ENCODE results near the gene SCYGR5.
"Not testable (repeated sequence)": the region's sequence is repeated elsewhere in the genome, so short reads cannot be mapped to it uniquely, and the experiment has no call there.

SCYGR5 gene

DNA sequence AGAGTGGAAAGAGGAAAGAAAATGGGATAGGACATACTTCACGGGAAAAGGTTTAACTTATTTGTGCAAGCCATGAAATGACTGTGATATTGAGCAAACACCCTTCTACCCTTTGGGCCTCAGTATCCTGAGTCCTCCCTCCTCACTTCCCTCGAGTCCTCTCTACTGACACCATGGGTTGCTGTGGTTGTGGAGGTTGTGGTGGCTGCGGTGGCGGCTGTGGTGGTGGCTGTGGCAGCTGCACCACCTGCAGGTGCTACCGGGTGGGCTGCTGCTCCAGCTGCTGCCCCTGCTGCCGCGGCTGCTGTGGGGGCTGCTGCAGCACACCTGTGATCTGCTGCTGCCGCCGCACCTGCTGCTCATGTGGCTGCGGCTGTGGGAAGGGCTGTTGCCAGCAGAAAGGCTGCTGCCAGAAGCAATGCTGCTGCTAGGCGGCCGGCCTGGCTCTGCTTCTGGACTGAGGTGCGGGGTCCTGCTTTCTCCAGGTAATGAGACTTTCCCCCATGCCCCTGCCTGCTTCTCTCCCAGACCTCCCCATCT is at the start of gene SCYGR5:
Gene SCYGR5, plus strand, starts transcription at position 174 of the 540 bp plus-strand sequence. Its CDS starts 0 bp downstream, at position 174.
- DNase-seq (ENCODE audit: low read depth in 4 of 4, low spot score in 1 of 4): not testable (repeated sequence)

GRCh38 chr2:227617316-227618230 is 49.0 kb upstream of the SCYGR5 start, which contains the start of gene SCYGR4:
Gene SCYGR4 (plus strand): TSS chr2:227617498. CDS start chr2:227617498, 0 bp downstream.
- DNase-seq (ENCODE audit: low read depth in 4 of 4, low spot score in 1 of 4): no peak

GRCh38 chr2:227623226-227623625 is 43.4 kb upstream of the SCYGR5 start:
- DNase-seq (ENCODE audit: low read depth in 4 of 4, low spot score in 1 of 4): no peak

- DNase-seq (ENCODE audit: low read depth in 4 of 4, low spot score in 1 of 4): no peak
Observed at GRCh38 chr2:227625420-227625819, 41.2 kb upstream of the SCYGR5 start.

DNA sequence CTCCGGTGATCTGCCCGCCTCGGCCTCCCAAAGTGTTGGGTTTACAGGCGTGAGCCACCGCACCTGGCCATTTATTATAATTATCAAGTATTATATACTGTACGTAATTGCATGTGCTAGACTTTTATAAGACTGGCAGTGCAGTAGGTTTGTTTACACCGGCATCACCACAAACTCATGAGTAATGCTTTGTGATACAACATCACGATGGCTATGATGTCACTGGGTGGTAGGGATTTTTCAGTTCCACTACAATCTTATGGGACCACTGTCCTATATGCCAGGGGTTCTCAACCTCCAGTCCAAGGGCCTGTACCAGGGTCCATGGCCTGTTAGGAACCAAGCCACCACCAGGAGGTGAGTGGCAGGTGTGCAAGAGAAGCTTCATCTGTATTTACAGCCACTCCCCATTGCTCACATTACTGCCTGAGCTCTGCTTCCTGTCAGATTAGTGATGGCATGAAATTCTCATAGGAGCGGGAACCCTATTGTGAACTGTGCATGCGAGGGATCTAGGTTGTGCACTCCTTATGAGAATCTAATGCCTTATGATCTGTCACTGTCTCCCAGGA is 39.9 kb upstream of the SCYGR5 start:
- no peak for DNase-seq (ENCODE audit: low read depth in 4 of 4, low spot score in 1 of 4)

- no peak for DNase-seq (ENCODE audit: low read depth in 4 of 4, low spot score in 1 of 4)
Observed at GRCh38 chr2:227627769-227628168, 38.8 kb upstream of the SCYGR5 start.

DNA sequence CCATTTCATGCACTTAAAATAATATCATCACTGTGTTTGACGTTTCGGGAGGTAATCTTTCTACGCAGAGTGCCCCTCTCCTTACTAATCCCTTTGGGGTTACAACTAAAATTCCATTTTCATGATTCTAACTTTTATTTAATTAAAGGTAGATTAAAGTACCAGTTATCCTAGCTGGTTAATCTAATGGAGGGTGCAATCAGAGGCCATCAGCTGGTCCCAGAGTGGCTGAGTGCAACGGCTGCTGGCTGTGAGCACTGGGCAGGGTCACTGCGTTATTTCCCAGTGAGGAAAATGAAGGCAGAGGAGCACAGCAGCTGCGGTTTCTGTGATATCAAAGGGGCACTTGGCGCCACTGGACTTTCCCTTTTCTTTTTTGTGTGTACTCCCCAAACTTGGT is 37.2 kb upstream of the SCYGR5 start:
- DNase-seq (ENCODE audit: low read depth in 4 of 4, low spot score in 1 of 4): no peak

DNA sequence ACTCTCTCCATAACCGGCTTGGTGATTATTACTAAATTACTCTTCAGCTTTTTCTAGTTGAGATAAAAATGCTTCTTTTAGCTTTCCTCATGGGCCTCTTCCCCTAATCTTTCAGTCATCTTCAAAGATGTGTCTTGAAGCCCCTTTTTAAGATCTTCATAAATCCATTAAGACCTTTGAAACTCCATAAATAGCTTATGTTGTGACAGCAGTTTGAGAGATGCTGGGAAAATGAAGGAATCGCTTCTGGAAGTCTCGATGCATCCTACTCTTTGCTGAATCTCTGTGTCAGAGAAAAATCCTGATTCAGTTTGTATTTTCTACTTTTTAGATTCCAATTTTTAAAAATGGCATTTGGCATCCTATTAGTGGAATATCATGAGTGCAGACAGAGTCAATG is 36.3 kb upstream of the SCYGR5 start:
- no peak for DNase-seq (ENCODE audit: low read depth in 4 of 4, low spot score in 1 of 4)

DNA sequence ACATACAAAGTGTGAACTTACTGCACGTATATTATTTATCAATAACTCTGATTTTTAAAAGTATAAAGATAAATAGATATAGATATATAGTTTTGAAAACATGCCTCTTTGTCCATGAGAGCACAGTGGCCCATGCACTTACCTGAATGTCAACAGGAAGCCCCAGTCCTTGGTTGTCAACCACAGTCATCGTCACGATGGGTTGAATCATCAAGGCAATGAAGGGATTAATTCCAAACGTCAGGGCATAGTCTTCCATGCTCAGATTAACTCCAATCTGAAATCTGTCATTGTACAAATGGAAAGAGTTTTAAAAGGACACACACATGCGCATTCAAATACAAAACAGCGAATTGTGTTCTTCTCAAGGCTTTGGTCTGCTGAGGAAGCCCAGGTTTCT is 33.8 kb upstream of the SCYGR5 start:
- no peak for DNase-seq (ENCODE audit: low read depth in 4 of 4, low spot score in 1 of 4)

GRCh38 chr2:227634201-227634600 is 32.4 kb upstream of the SCYGR5 start:
- no peak for DNase-seq (ENCODE audit: low read depth in 4 of 4, low spot score in 1 of 4)

DNA sequence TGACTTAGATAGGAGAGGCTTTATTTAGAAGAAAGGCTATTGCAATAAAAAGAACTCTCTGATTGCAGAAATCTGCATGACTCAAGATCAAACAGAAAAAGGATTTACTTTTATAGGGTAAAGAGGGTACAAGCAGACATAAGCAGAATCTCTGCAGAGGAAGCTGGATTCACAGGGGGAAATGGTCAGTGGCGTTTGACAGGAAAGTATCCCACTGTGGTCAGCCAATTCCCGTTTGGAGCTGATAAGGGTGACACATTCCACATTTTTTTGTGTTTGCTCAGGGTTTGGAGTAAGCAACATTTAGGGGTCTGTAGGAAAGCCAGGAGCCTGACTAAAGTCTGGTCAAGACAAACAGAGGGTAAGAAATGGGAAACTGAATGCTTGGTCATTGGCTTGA is 23.9 kb upstream of the SCYGR5 start:
- no peak for DNase-seq (ENCODE audit: low read depth in 4 of 4, low spot score in 1 of 4)

GRCh38 chr2:227643990-227644551 is 22.5 kb upstream of the SCYGR5 start:
- no peak for DNase-seq (ENCODE audit: low read depth in 4 of 4, low spot score in 1 of 4)

- no peak for DNase-seq (ENCODE audit: low read depth in 4 of 4, low spot score in 1 of 4)
Observed at GRCh38 chr2:227653419-227653818, 13.2 kb upstream of the SCYGR5 start.

GRCh38 chr2:227654426-227654825 is 12.2 kb upstream of the SCYGR5 start:
- DNase-seq (ENCODE audit: low read depth in 4 of 4, low spot score in 1 of 4): no peak

GRCh38 chr2:227655454-227655853 is 11.2 kb upstream of the SCYGR5 start:
- DNase-seq (ENCODE audit: low read depth in 4 of 4, low spot score in 1 of 4): no peak

DNA sequence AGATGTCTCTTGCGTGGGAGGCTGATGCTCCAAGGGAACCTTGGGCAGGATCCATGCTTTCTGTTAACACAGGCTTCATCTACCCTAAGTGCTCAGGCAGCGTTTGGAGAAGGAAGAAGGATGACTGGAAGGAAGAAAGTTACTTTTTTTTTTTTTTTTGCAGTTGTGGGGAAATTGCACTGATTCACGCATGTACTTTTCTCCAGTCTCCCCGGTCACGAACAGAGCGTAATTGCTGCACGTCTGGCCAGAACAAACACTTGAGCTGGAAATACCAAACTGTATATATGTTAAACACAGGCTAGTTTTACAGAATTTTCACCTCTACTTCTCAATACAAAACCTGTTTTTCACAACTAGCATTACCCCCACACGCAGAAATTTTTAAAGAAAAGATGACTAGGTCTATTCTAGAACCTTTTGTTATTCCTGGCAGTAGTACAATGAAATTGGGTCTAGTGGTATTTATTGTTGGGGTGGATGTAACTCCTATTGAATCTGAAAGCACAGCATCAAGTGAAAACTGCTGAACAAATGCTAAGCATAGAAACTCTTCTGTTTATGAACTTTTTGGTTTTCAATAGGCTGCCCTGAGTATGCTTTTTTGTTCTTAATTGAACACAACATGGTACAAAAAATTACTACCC is 9.3 kb upstream of the SCYGR5 start:
- DNase-seq (ENCODE audit: low read depth in 4 of 4, low spot score in 1 of 4): no peak

DNA sequence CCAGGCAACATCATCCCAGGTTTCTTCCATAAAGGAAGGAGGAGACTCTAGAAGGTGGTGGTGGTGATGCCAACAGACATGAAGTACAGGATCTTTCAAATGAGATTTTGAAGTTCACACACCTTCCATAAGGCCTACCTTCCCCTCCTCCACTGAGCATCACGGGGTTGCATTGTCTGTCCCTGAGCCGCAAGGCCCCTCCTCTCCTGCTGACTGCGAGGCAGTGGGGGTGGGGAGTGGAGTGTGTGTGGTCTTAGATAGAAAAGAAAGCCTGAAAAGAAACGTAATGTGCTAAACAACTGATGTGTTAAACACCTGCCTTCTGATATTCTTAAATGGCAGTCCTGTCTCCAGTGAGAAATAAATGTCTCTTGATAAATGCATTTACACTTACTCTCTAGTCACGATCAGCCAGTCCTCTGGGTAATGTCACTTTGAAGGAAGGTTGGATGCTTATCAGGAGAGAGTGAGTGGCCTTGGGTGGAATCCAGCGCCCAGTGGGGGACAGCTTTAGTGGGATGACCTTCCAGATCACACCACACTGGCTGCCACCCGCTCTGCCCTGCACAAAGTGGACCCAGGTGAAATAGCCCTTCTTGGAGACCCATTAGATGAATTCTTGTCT is 5.5 kb upstream of the SCYGR5 start:
- DNase-seq (ENCODE audit: low read depth in 4 of 4, low spot score in 1 of 4): no peak

DNA sequence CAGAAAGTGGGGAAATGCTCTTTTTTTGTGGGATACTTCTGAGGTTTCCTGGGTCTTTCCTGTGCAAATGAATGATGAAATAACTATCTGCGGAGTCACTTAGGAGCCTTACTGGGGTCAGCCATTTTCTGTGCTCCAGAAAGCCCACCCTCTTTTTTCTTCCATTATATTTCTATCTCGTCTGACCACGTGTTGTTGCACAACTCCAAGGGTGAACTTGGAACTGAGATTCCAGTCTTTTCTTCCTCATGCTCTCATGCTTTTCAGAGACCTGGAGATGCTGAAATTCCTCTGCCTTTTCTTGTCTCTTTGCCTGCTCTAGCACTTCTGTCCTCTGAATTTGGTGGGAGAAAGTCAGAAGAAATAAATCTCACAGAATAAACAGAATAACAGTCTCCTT is 4.8 kb upstream of the SCYGR5 start:
- DNase-seq (ENCODE audit: low read depth in 4 of 4, low spot score in 1 of 4): no peak

DNA sequence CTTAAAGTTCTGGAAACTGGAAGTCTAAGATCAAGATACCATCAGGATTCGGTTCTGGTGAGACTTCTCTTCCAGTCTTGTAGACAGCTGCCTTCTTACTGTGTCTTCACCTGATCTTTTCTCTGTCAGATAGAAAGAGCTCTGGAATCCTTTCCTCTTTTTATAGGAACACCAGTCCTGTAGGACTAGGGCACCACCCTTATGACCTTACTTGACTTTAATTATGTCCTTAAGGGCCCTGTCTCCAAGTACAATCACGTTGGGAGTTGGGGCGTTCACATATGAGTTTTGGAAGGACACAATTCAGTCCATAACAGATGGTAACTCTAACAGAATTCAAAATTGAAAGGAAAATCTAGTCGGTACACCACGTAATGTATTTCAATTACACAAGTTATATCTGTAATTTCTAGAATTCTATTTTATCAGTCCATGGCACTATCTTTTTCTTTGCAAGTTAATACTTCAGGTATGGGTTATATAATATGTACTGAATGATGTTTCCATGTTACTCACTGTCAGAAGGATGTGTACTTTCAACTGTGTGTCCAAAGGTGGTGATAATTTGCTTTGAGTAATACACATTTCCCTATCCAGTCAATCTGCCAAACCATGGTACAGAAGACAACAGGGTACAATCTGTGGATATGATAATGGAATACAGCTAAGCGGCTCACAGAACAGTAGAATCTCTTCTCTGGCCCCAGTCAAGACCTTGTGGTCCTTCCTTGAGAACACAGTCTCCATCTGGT is 1.2 kb upstream of the SCYGR5 start:
- no peak for DNase-seq (ENCODE audit: low read depth in 4 of 4, low spot score in 1 of 4)

All from stimulated activated CD4-positive, alpha-beta T cell treated with anti-CD3 and anti-CD28 coated beads, Interleukin-1b, Interleukin-23, amount 100 ng/mL, for 24 hours (primary cell).